ENCODE results near the gene INPPL1.

INPPL1 gene

DNA sequence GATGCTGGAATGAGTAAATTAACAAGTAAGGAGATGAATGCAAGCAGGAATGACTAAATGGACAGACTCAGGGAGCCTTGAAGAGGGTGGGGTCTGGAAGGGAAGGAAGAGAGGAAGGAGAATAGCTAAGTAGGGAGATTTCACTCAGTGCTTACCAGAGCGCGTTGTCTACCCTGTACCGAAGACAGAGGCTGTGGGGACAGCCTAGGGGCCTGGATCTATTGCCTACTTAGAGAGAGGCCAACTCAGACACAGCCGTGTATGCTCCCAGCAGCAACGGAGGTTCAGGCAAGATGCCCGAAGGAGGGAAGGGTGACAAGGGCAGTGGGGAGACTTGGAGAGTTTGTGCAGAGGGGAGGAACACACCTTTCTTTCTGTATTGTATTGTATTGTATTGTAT lies 7.9 kb upstream of the INPPL1 start, which contains the start of gene FOLR2:
Gene FOLR2 (plus strand): TSS at position 157 of the 400 bp plus-strand sequence. CDS start 1,791 bp downstream, outside the sequence.
- DNase-seq (ENCODE audit: low spot score) = no peak

DNA sequence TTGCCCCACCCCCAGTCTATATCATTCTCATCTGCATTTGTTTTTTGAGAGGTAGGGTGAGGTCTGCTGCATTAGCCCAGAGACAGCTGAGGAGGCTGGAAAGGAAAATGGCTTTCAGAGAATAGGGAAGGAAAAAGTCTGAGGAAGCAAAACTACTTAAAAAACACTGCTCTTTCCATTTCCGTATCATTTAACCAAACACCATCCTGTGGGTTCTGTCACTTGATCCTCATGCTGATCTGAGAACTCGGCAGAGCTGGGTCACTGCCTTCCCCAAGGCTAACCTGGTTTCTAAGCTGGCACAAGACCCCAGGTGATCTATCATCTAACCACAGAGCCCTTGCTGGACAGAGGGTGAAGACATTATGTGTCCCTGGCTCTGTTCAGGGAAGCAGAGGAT lies 6.7 kb upstream of the INPPL1 start:
- DNase-seq (ENCODE audit: low spot score) = no peak

DNA sequence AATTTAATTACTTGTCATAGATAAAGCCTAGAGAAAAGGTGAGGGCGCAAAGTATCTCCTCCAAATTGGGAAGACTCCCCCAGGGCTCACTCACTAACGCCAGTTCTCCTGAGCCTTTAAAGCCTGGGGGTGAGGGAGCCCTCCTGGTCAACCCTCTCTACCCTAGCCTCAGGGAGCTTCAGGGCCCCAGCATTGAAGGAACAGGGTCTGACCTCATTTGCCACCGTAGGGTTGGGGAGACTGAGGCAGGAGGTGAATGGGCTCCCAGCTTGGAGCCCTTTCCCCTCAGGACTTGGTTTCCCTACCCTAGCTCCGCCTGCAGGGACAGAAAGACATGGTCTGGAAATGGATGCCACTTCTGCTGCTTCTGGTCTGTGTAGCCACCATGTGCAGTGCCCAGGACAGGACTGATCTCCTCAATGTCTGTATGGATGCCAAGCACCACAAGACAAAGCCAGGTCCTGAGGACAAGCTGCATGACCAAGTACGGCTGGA lies 6.3 kb upstream of the INPPL1 start:
- DNase-seq (ENCODE audit: low spot score) = no peak

DNA sequence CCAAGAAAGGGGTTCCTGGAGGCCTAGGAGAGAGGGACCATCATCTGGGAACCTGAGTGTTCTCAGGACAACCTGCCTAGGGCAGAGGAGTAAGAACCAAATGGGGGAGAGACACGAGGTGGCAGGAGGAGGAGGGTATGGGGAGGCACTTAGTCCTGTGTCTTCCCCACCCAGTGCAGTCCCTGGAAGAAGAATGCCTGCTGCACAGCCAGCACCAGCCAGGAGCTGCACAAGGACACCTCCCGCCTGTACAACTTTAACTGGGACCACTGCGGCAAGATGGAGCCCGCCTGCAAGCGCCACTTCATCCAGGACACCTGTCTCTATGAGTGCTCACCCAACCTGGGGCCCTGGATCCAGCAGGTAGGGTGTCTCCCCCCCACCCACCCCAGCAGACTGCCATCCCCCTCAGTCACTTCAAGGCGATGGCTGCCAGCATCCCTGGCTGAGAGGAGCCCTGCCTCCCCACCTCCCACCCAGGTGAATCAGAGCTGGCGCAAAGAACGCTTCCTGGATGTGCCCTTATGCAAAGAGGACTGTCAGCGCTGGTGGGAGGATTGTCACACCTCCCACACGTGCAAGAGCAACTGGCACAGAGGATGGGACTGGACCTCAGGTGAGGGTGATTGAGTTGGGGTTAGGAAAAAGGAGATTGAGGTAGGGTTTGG lies 3.7 kb upstream of the INPPL1 start:
- no peak for DNase-seq (ENCODE audit: low spot score)

DNA sequence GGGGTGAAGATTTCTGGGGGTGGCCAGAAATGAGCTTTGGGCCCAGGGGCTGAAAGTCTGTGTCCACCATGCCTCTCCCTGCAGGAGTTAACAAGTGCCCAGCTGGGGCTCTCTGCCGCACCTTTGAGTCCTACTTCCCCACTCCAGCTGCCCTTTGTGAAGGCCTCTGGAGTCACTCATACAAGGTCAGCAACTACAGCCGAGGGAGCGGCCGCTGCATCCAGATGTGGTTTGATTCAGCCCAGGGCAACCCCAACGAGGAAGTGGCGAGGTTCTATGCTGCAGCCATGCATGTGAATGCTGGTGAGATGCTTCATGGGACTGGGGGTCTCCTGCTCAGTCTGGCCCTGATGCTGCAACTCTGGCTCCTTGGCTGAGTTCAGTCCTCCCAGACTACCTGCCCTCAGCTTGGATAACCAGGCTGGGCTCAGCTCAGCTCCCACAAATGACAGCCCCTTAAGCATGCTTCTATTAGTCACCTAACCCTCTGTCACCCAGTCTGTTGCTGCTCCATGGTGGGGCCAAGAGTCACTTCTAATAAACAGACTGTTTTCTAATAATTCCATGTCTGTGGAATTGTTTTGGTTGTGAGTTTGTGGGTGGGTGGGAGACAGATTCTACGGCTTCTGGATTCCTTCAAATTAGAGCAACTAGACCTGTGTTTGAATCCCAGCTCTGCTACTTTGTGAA lies 3.0 kb upstream of the INPPL1 start:
- no peak for DNase-seq (ENCODE audit: low spot score)

DNA sequence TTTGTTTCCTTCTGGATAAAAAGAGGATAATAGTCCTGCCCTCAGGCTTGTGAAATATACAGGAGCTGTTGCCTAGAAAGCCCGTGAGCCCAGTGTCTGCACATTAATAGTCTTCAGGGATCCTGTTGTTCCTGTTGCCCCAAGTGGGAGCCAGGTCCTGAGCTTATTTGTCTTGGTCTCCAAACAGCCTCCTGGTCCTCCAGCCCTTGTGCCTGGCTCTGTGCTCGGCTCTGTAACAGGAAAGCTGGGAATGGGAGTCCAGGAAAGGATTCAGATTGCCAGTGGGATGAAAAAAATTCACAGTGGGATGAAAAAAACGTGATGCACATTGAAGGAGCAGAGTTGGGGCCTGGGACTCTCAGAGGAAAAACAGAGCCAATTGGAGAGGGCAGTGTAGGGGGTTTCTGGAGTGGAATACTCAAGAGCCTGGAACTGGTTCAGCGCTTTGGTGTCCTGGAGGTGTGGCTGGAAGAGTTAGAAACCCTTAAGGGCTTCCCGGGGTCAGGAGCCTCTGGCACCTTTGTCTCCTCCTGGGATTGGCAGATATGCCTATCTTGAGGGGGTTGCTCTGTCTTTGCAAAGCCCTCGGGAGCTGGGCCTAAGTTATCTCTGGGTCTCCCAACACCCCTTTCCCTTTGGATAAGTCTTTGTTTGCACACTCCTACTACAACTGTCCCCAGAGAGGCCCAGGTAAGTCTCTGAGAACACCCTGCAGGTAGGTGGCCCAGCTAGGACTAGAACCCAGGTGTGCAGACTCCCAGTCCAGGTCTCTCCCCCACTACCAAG lies 2.3 kb upstream of the INPPL1 start:
- peak; percentile 10 for DNase-seq (ENCODE audit: low spot score)

DNA sequence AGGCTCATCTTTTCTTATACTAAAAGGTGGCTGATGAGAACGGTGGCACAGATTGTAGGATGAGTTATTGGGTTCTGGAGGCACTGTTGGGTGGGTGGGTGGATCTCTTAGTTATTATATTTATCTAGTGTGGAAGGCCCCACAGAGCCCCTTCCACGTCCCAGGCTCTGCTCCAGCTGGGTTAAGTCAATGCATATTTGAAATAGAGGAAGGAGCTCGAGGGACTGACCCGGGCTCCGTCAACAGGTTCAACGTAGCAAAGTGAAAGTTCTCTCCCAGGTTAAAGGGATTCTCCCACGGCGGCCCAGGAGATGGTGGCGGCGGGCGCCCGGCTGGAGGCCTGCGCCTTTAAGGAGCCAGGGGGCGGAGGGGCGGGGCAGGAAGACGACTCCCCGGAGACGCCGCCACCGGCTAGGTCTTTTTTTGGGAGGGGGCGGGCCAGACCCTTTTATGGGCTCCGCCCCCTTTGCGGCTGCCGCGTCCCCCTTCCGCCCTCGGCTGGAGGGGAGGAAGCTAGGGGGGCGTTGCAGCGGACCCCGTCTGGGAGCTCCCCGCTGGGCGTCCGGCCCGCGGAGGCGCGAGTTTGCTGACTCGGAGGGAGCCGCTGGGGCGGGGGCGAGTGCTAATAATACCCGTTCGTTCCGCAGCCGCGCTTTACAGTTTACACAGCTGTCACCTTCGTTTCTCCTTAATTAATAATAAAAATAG lies 1.5 kb upstream of the INPPL1 start:
- peak; percentile 81 for DNase-seq (ENCODE audit: low spot score)

DNA sequence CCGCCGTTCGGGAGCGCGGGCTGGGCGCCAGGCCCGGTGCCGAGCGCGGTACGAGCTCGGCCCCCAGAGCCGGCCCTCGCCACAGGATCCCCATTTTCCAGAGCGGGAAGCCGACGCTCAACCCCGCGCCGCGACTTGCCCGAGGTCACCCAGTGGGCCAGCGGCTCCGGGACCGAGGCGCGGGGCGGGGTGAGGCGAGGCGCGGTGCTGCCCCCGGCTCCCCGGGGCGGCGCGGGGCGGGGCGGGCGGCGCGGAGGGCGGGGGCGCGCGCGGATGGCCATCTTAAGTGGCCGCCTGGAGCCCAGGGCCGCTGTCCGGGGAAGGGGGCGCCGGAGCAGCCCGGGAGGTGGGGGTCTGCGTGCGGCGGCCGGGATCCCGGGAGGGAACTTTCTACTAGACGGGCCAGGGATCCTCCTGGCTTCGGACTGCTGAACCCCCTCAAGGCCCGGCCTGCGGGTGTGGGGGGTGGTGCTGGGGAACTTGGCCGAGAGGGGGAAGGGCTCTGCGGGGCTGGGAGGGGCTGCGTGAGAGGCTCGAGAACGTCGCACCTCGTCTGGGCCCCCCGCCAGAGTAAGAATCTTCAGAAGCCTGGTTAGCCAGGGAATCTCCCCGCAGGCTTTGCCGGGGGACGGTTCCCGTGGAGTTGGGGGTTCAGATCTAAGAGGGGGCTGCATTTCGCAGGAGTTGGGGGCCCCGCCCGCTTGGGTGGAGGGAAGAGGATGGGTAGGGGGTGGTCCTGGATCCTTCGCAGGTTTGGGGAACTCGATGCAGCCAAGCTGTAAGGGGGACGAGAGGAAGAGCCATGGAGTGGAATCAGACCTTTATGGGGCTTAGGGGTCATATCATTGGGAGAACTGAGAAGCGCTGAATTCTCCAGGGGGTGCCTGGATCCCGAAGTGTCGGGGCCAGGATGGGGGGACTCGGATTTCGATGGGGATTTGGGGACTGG lies 678 bp upstream of the INPPL1 start:
- peak; percentile 53 for DNase-seq (ENCODE audit: low spot score)

DNA sequence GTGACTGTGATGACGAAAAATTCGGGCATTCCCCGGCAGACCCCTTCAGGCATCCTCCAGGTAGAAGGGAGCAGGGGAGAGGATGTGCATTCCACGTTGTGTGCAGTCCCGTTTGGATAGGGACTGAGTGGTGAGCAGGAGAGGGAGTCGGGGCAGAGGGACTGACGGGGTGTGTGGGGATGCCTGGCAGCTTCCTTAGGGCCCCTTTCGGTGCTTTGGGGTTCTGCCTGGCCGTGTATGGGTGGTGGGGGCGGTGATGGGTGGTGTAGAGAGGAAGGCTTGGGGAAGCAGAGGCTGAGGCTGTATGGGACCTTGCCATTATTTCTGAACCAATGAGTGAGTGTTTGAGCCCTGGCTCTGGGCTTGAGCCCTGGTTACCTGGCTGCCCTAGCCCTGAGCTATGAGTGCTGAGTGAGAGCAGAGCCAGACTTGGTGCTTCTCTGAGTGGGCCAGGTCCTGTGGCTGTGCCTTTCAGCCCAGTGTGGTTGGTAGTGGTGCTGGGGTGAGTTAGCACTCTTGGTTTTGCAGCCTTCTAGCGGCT lies 914 bp downstream of the INPPL1 start:
- DNase-seq (ENCODE audit: low spot score) = no peak

DNA sequence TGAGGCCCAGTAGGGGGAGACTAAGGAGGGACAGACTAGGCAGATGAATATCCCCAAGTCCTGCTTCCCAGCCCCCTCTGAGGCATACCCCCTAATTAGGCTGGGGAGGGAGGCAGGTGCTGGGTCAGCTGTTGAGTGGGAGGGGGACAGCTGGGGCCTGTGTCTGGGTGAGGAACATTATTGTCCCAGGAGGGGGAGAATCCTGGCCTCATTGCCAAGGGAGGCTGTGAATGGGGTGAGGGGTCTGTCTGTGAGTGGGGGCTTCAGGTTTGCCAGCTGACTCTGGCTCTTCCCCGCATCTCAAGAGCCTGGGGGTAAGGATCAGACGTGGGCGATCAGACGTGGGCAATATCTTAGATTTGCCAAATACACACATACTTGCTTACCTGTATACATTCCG lies 2.1 kb downstream of the INPPL1 start:
- no peak for DNase-seq (ENCODE audit: low spot score)

DNA sequence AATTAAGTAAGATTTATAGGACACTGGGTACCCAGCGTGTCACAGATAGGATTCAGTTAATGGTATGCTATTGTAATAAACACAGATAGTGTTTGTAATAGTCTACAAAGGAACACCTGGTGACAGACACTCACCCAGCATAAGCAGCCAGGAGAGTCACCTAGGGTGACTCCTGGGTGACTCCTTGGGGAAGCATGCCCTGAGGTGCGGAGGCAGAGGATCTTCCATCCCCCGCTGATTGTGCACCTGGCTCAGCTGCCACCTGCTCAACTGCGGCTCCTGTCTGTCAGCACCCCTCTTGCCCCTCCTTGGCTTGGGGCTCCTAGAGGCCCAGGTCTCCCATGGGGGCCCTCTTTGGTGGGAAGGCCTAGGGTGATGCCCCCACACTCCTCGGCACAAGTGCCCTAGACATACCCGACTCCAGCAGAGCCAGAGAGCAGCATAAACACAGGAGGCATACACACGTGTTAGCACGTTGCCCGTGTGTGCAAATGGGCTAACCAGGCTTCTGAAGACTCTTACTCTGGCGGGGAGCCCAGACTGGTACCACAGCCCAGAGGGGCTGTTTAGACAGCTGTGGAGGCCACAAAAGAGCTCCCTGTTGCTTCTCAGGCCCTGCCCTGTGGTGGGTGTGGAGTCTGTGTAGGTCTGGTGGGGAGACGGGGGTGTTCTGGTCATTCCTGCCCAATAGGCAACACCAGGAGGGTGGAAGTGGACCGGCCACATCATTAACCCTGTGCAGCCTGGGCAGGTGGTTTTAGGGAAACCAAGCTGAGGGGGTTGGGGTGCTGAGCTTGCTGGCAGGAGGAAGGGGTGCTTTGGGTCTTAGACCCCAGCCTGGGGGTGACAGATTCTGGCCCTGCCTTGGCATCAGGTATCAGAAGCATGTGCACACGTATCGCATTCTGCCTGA lies 3.0 kb downstream of the INPPL1 start:
- DNase-seq (ENCODE audit: low spot score) = no peak

DNA sequence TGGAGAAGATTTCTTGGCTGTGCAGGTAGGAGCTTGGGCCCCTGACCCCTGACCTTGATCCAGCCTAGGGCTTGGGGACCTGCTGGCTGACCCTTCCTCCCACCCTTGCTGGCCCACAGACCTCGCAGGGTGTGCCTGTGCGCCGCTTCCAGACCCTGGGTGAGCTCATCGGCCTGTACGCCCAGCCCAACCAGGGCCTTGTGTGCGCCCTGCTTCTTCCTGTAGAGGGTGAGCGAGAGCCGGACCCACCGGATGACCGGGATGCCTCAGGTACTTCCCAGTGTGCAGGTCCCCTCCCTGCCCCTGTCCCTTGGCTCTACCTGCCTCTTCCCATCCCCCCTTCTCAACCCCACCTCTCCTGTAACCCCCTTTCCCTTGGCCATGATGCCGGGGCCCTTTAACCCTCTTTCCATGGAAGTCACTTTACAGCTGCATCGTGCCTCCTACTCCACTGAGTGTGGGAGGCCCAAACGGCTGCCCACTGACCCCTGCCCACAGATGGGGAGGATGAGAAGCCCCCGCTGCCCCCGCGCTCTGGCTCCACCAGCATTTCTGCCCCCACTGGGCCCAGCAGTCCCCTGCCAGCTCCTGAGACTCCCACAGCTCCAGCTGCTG lies 3.8 kb downstream of the INPPL1 start:
- DNase-seq (ENCODE audit: low spot score) = no peak

DNA sequence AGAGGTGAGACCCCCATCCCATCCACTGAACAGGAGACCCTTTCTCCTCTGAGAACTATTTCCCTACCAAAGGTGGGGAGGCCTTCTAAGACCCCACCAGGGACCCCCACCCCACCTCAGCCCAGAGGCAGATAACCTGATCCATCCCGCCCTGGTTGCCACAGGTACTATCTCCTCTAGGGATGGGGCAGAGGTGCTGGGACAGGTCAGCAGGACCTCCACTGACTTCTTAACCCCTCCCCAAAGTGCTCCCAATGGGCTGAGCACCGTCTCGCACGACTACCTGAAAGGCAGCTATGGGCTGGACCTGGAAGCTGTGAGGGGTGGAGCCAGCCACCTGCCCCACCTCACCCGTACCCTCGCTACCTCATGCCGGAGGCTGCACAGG lies 4.3 kb downstream of the INPPL1 start:
- no peak for DNase-seq (ENCODE audit: low spot score)

DNA sequence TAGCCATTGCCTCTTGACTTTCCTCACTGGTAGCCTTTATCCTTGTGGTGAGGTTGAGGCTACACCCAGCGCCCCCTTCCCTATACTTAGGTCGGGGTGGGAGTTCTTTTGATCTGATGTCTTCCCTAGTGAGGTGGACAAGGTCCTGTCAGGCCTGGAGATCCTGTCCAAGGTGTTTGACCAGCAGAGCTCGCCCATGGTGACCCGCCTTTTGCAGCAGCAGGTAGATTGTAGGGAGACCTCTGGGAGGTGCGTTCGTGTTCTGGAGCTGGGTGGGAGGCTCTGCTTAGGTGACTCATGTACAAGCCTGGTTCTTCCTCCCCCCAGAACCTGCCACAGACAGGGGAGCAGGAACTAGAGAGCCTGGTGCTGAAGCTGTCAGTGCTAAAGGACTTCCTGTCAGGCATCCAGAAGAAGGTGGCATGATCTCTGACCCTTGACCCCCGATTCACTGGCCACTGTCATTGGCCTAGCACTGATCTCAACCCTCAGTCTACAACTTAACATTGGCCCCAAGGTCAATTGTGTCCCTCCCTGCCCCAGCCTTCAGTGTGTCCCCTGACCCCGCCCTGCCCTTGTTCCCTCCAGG lies 4.9 kb downstream of the INPPL1 start:
- no peak for DNase-seq (ENCODE audit: low spot score)

DNA sequence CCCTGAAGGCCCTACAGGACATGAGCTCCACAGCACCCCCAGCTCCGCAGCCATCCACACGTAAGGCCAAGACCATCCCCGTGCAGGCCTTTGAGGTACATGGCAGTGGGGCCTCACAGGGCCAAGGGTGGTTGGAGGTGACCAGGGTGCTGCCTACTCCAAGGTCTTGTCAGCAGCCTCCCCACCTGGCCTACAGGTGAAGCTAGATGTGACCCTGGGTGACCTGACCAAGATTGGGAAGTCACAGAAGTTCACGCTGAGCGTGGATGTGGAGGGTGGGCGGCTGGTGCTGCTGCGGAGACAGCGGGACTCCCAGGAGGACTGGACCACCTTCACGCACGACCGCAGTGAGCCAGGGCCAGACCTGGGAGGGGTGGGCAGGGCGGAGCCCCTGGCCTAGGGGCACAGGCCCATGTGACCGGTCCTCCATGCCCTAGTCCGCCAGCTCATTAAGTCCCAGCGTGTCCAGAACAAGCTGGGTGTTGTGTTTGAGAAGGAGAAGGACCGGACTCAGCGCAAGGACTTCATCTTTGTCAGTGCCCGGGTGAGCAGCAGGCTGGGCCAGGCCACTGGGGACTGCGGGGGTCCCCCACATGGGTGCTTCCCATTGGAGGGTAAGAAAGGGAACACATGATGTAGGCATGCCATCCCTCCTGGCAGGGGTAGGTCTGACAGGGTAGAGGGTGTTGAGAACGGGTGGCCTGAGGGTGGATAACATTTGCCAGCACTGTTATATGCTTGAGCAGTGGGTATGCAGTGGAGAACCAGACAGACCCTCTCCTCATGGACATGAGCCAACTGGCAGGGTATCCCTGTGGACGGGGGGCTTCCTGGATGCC lies 5.6 kb downstream of the INPPL1 start:
- DNase-seq (ENCODE audit: low spot score) = no peak

DNA sequence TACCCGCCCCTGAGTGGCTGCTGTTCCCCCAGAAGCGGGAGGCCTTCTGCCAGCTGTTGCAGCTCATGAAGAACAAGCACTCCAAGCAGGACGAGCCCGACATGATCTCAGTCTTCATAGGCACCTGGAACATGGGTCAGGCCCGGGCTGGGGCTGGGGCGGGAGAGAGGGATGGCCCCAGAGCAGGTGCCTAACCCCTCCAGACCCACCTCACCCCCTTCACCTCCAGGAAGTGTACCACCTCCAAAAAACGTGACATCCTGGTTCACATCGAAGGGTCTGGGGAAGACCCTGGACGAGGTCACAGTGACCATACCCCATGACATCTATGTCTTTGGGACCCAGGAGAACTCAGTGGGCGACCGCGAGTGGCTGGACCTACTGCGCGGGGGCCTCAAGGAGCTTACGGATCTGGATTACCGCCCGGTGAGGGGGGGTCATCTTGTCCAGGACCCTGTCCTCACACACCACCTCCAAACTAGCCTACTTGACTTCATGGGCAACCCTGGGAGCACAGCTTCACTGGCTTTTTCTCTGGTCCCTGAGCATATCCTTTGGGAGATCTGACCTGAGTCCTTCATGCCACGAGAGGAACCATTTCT lies 6.3 kb downstream of the INPPL1 start:
- DNase-seq (ENCODE audit: low spot score) = no peak

Data from hematopoietic multipotent progenitor cell treated with erythropoietin and hydrocortisone succinate and interleukin-3 and kit ligand, for 17 days (in vitro differentiated cells).